ENCODE results near the gene CLMP.
"Not testable (repeated sequence)": the region's sequence is repeated elsewhere in the genome, so short reads cannot be mapped to it uniquely, and the experiment has no call there.

CLMP gene

GRCh38 chr11:123213307-123213771, 18.3 kb upstream of the CLMP start:
- TF ChIP-seq CTCF (IDR thresholded peaks at IDR 0.05; ENCODE audit: borderline replicate concordance, control extremely low read depth, extremely low read depth, insufficient read depth, missing control alignments) = no peak
- DNase-seq (ENCODE audit: low spot score) = no peak
- in situ Hi-C loops (cut with MboI; ENCODE audit: low sequenced_read_pairs, unreplicated experiment) = no loop called here

DNA sequence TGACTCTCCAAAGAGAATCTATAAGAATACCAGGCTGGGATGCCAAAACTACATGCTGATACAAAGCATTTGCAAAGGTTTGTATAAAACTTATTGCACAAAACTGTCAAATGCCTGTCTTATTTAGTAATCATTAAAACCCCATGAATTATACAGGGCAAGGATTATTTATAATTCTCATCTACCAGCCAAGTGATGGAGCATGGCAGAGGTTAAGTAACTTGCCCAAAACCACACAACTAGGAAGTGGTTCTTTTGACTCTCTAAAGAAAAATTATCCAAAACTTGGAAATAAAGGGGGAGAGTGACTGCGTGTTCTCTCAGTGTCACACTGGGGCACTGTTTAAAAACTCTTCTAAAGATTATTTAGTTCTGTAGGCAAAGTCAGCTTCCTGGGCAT, 17.4 kb upstream of the CLMP start:
- DNase-seq (ENCODE audit: low spot score) = no peak
- in situ Hi-C loops (cut with MboI; ENCODE audit: low sequenced_read_pairs, unreplicated experiment) = no loop called here
- TF ChIP-seq CTCF (IDR thresholded peaks at IDR 0.05; ENCODE audit: borderline replicate concordance, control extremely low read depth, extremely low read depth, insufficient read depth, missing control alignments) = no peak

- in situ Hi-C loops (cut with MboI; ENCODE audit: low sequenced_read_pairs, unreplicated experiment) = no loop called here
- no peak for DNase-seq (ENCODE audit: low spot score)
Measured at GRCh38 chr11:123211981-123212380, 16.9 kb upstream of the CLMP start.

DNA sequence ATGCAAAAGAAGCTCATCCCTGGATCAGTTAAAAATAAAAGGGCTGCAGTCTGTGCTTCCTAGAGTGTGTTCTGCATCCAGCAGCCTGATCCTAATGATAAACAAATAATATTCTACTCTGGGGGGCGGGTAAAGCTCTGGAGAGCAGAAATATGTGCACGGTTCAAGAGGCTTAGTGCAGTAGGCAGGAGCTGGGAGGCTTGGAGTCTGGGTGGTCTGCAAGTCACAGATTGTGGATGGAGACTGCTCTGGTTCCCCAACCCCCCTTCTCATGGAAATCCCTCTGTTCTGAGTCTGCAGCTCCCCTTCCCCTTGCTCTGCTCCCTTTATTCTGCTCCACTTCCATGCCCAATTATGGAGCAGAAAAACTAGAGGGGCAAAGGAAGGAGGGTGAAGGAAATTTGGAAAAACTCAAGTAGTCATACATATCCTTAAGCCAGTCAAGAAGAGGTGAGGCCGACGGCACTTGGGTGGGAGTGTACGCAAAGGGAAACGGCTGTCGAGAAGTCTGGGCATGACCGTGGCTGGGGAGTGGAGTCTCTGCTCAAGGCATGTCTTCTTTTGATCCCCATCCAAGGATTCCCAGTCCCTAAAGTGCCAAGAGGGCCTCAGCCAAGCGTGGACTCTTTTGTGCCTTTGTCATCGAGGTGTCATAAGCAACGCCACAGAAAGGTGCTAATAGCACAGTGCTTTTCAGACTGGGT, 16.3 kb upstream of the CLMP start:
- in situ Hi-C loops (cut with MboI; ENCODE audit: low sequenced_read_pairs, unreplicated experiment) = no loop called here
- DNase-seq (ENCODE audit: low spot score) = no peak
- no peak for TF ChIP-seq CTCF (IDR thresholded peaks at IDR 0.05; ENCODE audit: borderline replicate concordance, control extremely low read depth, extremely low read depth, insufficient read depth, missing control alignments)

More at GRCh38 chr11:123211981-123212380, 16.9 kb upstream of the CLMP start:
- TF ChIP-seq CTCF (IDR thresholded peaks at IDR 0.05; ENCODE audit: borderline replicate concordance, control extremely low read depth, extremely low read depth, insufficient read depth, missing control alignments) = no peak

- DNase-seq (ENCODE audit: low spot score) = no peak
- in situ Hi-C loops (cut with MboI; ENCODE audit: low sequenced_read_pairs, unreplicated experiment) = no loop called here
- no peak for TF ChIP-seq CTCF (IDR thresholded peaks at IDR 0.05; ENCODE audit: borderline replicate concordance, control extremely low read depth, extremely low read depth, insufficient read depth, missing control alignments)
Measured at GRCh38 chr11:123209591-123209990, 14.5 kb upstream of the CLMP start.

GRCh38 chr11:123206791-123207434, 11.9 kb upstream of the CLMP start:
- in situ Hi-C loops (cut with MboI; ENCODE audit: low sequenced_read_pairs, unreplicated experiment) = no loop called here
- no peak for DNase-seq (ENCODE audit: low spot score)
- TF ChIP-seq CTCF (IDR thresholded peaks at IDR 0.05; ENCODE audit: borderline replicate concordance, control extremely low read depth, extremely low read depth, insufficient read depth, missing control alignments) = no peak

DNA sequence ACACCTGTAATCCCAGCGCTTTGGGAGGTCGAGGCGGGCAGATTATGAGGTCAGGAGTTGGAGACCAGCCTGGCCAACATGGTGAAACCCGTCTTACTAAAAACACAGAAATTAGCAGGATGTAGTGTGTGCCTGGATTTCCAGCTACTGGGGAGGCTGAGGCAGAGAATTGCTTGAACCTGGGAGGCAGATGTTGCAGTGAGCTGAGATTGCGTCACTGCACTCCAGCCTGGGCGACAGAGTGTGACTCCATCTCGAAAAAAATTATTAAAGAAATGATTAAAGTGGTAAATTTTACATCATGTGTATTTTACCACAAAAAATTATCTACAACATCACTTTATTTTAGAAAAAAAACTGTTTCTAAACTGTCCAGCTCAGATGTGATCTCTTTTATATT, 11.0 kb upstream of the CLMP start:
- DNase-seq (ENCODE audit: low spot score); in situ Hi-C loops (cut with MboI; ENCODE audit: low sequenced_read_pairs, unreplicated experiment): not testable (repeated sequence)
